Transverse colon (tissue), 4 donors: ENCODE results near the gene SLC2A9. TPM values are rescaled to one million over a fixed set of nuclear protein-coding genes. Genes with fewer than 3 reads are reported as not detected.

Experiments used
- DNase-seq: peaks from one replicate; pipeline ENCODE4 v3.0.0-alpha.2; 2019
- H3K27ac ChIP-seq, 4 donors: fragments of 200-600 bp; sonication (generic); 2 replicates each; pipeline ENCODE4 v1.5.1; 2016 to 2018; ENCODE audit warnings: inconsistent platforms in 4 of 4
- H3K27me3 ChIP-seq: fragments of 200-600 bp; sonication (generic); 2 replicates; pipeline ENCODE4 v1.5.1; 2017; ENCODE audit warnings: inconsistent platforms
- H3K36me3 ChIP-seq, 4 donors: fragments of 200-600 bp; sonication (generic); 2 replicates each; pipeline ENCODE4 v1.5.1; 2017 to 2019; ENCODE audit warnings: inconsistent platforms in 4 of 4
- H3K4me1 ChIP-seq, 4 donors: fragments of 200-600 bp; sonication (generic); 2 replicates each; pipeline ENCODE4 v1.5.1; 2017 to 2020; ENCODE audit warnings: inconsistent platforms in 4 of 4
- H3K4me3 ChIP-seq, 4 donors: fragments of 200-600 bp; sonication (generic); 1 replicate in 1 of 4; 2 replicates in 3 of 4; pipeline versions ENCODE4 v1.5.1 to v1.6.1; 2017 to 2019; ENCODE audit warnings: inconsistent platforms in 4 of 4
- H3K9me3 ChIP-seq, 2 donors: fragments of 200-600 bp; sonication (generic); 2 replicates each; pipeline ENCODE4 v1.5.1; 2017 to 2019; ENCODE audit warnings: inconsistent platforms in 2 of 2
- EP300 ChIP-seq: sonication (generic); formaldehyde crosslinking; IDR thresholded peaks from one replicate; pipeline ENCODE4 v1.6.1; 2017; ENCODE audit warnings: antibody characterized with exemption, low read depth
- POLR2A ChIP-seq: fragments of 450-650 bp; IDR thresholded peaks from one replicate; pipeline ENCODE4 v1.6.1; 2016; ENCODE audit warnings: antibody characterized with exemption, mild to moderate bottlenecking, moderate library complexity
- POLR2AphosphoS5 ChIP-seq, 3 donors: sonication (generic); formaldehyde crosslinking; IDR thresholded peaks; one replicate each; pipeline ENCODE4 v1.6.1; 2016; ENCODE audit warnings: antibody characterized with exemption in 3 of 3
- WGBS, 2 donors: methylation state at CpG; one replicate each; pipeline ENCODE4 v1.1.5; 2018; ENCODE audit warnings: low coverage in 1 of 2; 5-methylcytosine and 5-hydroxymethylcytosine counted together
- in situ Hi-C, 4 donors: fragments of 200-750 bp; cut with MboI; loops; one replicate each; pipeline versions ENCODE4 v1.15.0 to v1.15.1; 2017; ENCODE audit warnings: low sequenced_read_pairs in 3 of 4, low pct_ligation_motif_present in 1 of 4, low pct_unique_long_range_greater_than_20kb in 1 of 4
- intact Hi-C: fragments of 100-400 bp; cut with DNase I; formaldehyde crosslinking; loops from one replicate; pipeline ENCODE4 v1.15.1; 2023; ENCODE audit warnings: low total_unique reads
- total RNA-seq, 4 donors: library from RNA; depleted of rRNA; stranded (reverse); fragments of >200 nt; gene quantifications; one replicate each; pipeline ENCODE4 v1.1.0, GENCODE V29; 2016
- TF ChIP-seq, protein P1 (sequence below), 5 experiments: fragments of 200-600 bp in 3 of 5; fragments of 450-650 bp in 2 of 5; sonication (generic) in 3 of 5; IDR thresholded peaks; 1 replicate in 2 of 5; 2 replicates in 3 of 5; pipeline ENCODE4 v1.5.1; 2016 to 2017; ENCODE audit warnings: antibody characterized with exemption in 5 of 5, inconsistent platforms in 3 of 5, mild to moderate bottlenecking in 2 of 5, moderate library complexity in 1 of 5

SLC2A9 gene
- total RNA-seq, 4 donors from 2014 or later: 2.2 to 4.0 (median 3.4) TPM; not detected in 1

- Histone ChIP-seq H3K27ac (no peak overlapping the region), H3K9me3 (no peaks in the 10 kb centered on the region), H3K4me3 (no peak overlapping the region), H3K27me3 (no peaks in the 10 kb centered on the region), H3K4me1 (no peaks in the 10 kb centered on the region), H3K36me3 (no peaks in the 10 kb centered on the region)
- intact Hi-C loops: no loop called here
- TF ChIP-seq POLR2AphosphoS5 (IDR thresholded peaks at IDR 0.05) (no peak), POLR2A (no peak), EP300 (no peak)
- TF ChIP-seq, protein P1, sequence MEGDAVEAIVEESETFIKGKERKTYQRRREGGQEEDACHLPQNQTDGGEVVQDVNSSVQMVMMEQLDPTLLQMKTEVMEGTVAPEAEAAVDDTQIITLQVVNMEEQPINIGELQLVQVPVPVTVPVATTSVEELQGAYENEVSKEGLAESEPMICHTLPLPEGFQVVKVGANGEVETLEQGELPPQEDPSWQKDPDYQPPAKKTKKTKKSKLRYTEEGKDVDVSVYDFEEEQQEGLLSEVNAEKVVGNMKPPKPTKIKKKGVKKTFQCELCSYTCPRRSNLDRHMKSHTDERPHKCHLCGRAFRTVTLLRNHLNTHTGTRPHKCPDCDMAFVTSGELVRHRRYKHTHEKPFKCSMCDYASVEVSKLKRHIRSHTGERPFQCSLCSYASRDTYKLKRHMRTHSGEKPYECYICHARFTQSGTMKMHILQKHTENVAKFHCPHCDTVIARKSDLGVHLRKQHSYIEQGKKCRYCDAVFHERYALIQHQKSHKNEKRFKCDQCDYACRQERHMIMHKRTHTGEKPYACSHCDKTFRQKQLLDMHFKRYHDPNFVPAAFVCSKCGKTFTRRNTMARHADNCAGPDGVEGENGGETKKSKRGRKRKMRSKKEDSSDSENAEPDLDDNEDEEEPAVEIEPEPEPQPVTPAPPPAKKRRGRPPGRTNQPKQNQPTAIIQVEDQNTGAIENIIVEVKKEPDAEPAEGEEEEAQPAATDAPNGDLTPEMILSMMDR (IDR thresholded peaks at IDR 0.05): no peak
- no peak for DNase-seq
- in situ Hi-C loops: no loop called here
- WGBS, 2 donors: 92 to 100% methylated on average over 1 to 5 of the region's 5 CpGs
Observed at GRCh38 chr4:9885958-9886357, 135.3 kb downstream of the SLC2A9 start.

DNA sequence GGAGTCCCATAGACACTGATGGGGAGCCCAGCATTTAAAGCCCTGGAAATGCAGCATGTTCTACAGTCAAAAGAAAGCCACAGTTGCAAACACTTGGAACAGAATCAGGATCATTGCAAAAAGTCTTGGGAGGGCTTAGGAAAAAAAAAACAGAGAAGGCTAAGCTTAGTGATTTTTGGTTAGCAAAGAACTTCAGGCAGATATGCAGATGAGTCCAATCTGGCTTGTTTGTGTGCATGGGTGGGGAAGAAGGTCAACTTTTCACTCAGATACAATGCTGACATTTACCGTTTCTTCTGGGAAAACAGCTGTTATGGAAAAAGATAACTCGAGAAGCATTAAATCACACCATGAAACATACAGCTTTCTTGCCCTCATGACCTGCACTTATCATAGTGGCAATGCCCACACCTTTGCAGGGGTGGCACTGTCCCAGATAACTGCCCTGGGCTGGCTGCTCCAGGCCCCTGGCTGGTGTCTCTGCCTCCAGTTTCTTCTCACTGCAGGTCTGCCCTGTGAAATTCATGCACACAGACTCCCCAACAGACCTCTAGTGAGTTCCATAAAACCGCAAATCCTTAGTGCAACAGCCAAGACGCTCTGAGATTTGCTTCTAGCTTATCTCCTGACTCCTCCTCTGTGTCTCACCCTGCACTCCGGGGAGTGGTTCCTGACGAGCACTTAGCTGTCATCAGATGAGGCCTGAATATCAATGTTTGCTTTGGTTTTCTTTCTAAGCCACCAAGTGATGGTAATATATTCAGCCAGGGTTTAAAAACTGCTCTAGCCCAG, 140.7 kb downstream of the SLC2A9 start:
- in situ Hi-C loops: no loop called here
- intact Hi-C loops: no loop called here
- no peaks in the 10 kb centered on the region for H3K27me3 ChIP-seq
- H3K36me3 ChIP-seq: no peaks in the 10 kb centered on the region
- no peak overlapping the region for H3K27ac ChIP-seq
- TF ChIP-seq EP300: no peak
- no peak for TF ChIP-seq POLR2A
- TF ChIP-seq, protein P1 (IDR thresholded peaks at IDR 0.05): no peak
- no peak for TF ChIP-seq POLR2AphosphoS5 (IDR thresholded peaks at IDR 0.05)
- no peak overlapping the region for H3K4me3 ChIP-seq
- WGBS, 2 donors: 44 to 54% methylated on average over 2 to 6 of the region's 6 CpGs
- no peaks in the 10 kb centered on the region for H3K9me3 ChIP-seq
- DNase-seq: no peak
- no peaks in the 10 kb centered on the region for H3K4me1 ChIP-seq

DNA sequence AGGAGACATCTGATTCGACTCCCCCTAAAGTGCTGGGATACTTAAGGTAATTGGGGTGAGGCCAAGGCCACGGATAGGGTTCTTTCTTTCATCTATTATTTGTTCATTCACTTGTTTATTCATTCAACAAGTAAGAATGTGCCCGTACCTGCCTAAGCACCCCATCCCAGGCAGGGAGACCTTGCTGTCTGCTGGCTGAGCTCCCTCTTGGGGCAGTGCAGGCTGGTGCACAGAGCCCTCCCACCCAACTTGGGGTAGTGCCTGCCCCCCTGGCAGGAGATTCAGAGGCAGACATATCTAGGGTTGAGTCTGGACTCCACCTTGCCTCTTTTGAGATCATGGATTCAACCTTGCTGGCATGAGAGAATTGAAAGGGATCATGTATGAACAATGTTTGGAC, 144.2 kb downstream of the SLC2A9 start:
- no peak overlapping the region for H3K27ac ChIP-seq
- DNase-seq: no peak
- H3K9me3 ChIP-seq: no peaks in the 10 kb centered on the region
- intact Hi-C loops (no loop called here), in situ Hi-C loops (no loop called here)
- TF ChIP-seq, protein P1 (IDR thresholded peaks at IDR 0.05): no peak
- TF ChIP-seq POLR2AphosphoS5 (IDR thresholded peaks at IDR 0.05) (no peak), POLR2A (no peak), EP300 (no peak)
- H3K4me1 ChIP-seq: no peaks in the 10 kb centered on the region
- H3K36me3 ChIP-seq: no peaks in the 10 kb centered on the region
- H3K27me3 ChIP-seq: no peaks in the 10 kb centered on the region
- no peak overlapping the region for H3K4me3 ChIP-seq
- 72 to 81% methylated on average over 3 of the region's 3 CpGs for WGBS, 2 donors

- TF ChIP-seq EP300 (no peak), POLR2AphosphoS5 (IDR thresholded peaks at IDR 0.05) (no peak), POLR2A (no peak)
- TF ChIP-seq, protein P1 (IDR thresholded peaks at IDR 0.05): no peak
- 40 to 79% methylated on average over 1 of the region's 1 CpG for WGBS, 2 donors
- no peak overlapping the region for H3K4me3 ChIP-seq
- no peaks in the 10 kb centered on the region for H3K4me1 ChIP-seq
- H3K36me3 ChIP-seq: no peaks in the 10 kb centered on the region
- H3K9me3 ChIP-seq: no peaks in the 10 kb centered on the region
- no peaks in the 10 kb centered on the region for H3K27me3 ChIP-seq
- DNase-seq: no peak
- in situ Hi-C loops: no loop called here
- intact Hi-C loops: no loop called here
- no peak overlapping the region for H3K27ac ChIP-seq
Observed at GRCh38 chr4:9875516-9875915, 145.8 kb downstream of the SLC2A9 start.
